HEK293T (cell line): ENCODE results near the gene KIF17.

Experiments
- BHLHE40 ChIP-seq: fragments of 450-650 bp; IDR thresholded peaks from 2 replicates; pipeline ENCODE4 v1.6.1; 2016; ENCODE audit warnings: mild to moderate bottlenecking, moderate library complexity, borderline replicate concordance
- CTBP1 ChIP-seq: fragments of 450-650 bp; IDR thresholded peaks from 2 replicates; pipeline ENCODE4 v1.6.1; 2016; ENCODE audit warnings: borderline replicate concordance
- FOXA1 ChIP-seq: fragments of 450-650 bp; IDR thresholded peaks from 2 replicates; pipeline ENCODE4 v1.6.1; 2016; ENCODE audit warnings: mild to moderate bottlenecking
- FOXK2 ChIP-seq: fragments of 450-650 bp; IDR thresholded peaks from 2 replicates; pipeline ENCODE4 v1.6.1; 2016; ENCODE audit warnings: mild to moderate bottlenecking
- FOXM1 ChIP-seq: fragments of 450-650 bp; IDR thresholded peaks from 2 replicates; pipeline ENCODE4 v1.6.1; 2017; ENCODE audit warnings: mild to moderate bottlenecking, borderline replicate concordance
- L3MBTL2 ChIP-seq: fragments of 450-650 bp; conservative IDR thresholded peaks from 2 replicates; pipeline ENCODE4 v1.6.1; 2016; ENCODE audit warnings: mild to moderate bottlenecking
- SP1 ChIP-seq: fragments of 450-650 bp; IDR thresholded peaks from 2 replicates; pipeline ENCODE4 v1.6.1; 2017
- TARDBP ChIP-seq: fragments of 450-650 bp; IDR thresholded peaks from 2 replicates; pipeline ENCODE4 v1.6.1; 2016
- ZNF384 ChIP-seq: fragments of 450-650 bp; IDR thresholded peaks from 2 replicates; pipeline ENCODE4 v1.6.1; 2016

DNA sequence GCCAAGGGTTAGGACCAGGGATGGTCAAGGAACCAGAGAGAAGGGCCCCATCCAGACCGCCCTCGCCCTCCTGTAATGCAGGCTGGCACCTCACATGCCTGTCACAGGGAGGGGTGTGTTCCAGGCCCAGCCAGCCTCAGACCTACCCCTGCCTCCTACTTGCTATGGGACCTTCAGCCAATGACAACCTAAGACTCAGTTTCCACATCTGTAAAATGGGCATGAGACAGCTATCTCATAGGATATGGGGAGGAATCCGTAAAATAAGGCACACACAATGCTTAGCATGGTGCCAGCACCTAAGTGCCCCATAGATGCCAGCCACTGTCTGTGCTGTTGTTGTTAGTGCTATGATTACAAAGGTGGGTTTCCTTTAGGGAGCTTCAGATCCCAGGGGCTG is 7.9 kb downstream of the KIF17 start:
- no peak for TF ChIP-seq FOXM1
- TF ChIP-seq FOXA1, result no peak
- TF ChIP-seq BHLHE40, result no peak
- TF ChIP-seq SP1, result no peak
- no peak for TF ChIP-seq L3MBTL2
- TF ChIP-seq TARDBP, result no peak
- no peak for TF ChIP-seq ZNF384
- no peak for TF ChIP-seq CTBP1
- TF ChIP-seq FOXK2, result no peak
